GM18870 (cell line): ENCODE measurements around the gene BBLN.
"Not testable (repeated sequence)": the region's sequence is repeated elsewhere in the genome, so short reads cannot be mapped to it uniquely, and the experiment has no call there.

ENCODE experiments used
- ATAC-seq: cut with Tn5 transposase; IDR thresholded peaks from one replicate; pipeline ENCODE4 v1.9.1; 2021; ENCODE audit warnings: moderate library complexity; ENCODE audit not compliant: unreplicated experiment

The BBLN gene, protein sequence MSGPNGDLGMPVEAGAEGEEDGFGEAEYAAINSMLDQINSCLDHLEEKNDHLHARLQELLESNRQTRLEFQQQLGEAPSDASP

DNA sequence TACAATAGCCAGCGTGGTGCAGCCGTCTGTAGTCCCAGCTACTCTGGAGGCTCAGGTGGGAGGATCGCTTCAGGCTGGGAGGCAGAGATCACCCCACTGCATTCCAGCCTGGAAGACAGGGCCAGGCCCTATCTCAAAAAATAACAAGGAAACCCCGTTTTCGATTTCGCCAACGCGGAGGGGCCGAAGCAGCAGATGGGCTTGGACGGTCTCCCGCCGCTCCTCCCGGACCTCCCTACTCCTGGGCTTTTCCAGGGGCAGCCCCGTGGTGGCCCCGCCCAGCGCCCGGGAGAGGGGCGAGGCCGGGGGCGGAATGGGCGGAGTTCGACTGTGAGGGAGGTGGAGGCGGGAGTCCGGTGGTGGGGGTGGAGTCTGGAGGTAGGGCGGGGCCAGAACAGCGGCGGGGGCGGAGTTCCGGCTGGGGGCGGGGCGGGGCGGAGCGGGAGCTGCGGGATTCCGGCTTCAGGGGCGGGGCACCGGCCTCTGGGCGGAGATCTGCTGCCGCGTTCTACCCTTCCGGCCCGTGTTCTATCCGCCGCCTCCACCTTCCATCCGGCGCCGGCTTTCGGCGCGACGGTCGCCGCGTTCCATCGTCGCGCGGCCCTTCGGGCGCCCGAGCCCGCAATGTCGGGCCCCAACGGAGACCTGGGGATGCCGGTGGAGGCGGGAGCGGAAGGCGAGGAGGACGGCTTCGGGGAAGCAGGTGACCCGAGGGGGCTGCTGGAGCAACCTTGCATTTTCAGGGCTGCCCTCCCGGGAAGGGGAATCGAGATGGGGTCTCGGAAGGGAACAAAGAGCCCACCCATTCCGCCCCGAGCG lies at the start of gene BBLN:
Gene BBLN (plus strand): TSS at position 482 of the 819 bp plus-strand sequence. CDS start 143 bp downstream, at position 625.
- ATAC-seq: no peak

DNA sequence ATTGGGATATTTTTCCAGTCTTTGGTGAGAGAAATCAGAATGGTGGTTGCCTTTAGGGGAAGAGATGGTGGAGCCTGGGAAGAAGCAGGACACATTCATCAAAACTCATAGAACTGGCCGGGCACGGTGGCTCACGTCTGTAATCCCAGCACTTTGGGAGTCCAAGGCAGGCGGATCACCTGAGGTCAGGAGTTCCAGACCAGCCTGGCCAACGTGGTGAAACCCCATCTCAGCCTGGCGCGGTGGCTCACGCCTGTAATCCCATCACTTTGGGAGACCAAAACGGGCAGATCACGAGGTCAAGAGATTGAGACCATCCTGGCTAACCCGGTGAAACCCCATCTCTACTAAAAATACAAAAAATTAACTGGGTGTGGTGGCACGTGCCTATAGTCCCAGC lies 48.3 kb upstream of the BBLN start:
- not testable (repeated sequence) for ATAC-seq

DNA sequence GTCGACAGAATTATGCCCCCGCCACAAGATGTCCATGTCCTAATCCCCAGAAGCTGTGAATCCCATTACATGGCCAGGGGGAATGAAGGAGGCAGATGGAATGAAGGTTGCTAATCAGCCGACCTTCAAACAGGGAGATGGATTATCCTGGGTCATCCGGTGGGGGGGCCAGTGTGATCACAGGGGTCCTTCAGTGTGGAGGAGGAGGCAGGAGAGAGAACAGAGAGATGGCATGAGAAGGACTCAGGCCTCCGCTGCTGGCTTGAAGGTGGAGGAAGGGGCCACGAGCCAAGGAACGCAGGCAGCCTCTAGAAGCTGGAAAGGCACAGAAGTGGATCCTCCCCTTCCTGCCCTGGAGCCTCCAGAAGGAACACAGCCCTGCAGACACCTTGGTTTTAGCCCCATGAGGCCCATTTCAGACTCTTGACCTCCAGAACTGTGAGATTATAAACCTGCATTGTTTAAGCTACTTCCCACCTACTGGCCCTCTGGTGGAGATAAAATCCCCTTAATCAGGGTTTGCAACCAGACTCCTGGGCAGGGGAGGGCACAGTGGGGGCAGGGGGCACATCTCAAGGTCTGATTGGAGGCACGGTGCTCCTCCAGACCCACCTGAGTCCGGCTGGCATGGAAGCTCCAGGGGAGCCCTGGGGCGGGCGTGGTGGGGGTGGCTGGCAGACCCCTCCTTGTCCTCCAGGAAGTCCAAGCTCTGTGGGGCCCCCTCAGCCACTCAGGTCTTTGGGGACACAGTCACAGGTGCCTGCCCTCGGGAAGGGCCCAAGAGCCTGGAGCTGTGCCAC lies 46.3 kb upstream of the BBLN start:
- ATAC-seq: no peak

DNA sequence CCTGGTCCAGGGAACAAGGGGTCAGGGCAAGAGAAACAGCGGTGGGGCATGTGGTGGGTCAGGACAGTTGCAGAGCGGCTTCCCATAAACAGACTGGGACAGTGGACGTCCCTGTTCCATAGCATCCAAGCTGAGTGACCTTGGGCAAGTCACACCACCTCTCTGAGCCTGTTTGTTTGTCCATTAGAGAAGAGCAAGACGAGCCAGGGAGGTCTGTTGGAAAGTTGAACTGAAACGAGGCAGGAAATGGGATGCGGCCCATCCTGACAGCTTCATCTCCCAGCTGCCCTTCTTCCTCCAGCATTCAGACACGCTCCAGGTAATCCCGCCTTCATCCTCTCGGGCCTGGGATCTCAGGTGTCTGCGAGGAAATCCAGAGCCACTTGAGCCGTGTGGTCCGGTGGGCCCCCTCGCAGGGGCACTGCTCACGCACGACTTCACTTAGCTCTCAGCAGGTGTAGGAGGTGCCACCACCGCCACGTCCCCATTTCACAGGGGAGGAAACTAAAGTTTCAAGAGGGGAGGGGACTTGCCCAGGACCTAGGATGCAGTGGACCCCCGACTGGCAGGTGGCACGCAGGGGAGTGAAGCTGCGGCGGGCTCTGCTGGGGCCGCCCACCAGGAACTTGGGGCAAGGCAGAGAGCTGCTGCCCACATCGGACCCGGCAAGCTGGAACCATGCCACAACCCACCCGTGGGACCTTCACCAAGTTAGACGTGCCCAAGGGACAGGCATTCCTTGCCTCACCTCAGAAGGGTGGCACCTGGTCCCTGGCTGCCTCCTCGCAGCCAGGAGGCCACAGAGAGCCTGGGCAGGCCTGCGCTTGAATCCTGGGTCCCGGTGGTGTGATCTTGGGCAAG lies 45.5 kb upstream of the BBLN start:
- ATAC-seq: no peak

DNA sequence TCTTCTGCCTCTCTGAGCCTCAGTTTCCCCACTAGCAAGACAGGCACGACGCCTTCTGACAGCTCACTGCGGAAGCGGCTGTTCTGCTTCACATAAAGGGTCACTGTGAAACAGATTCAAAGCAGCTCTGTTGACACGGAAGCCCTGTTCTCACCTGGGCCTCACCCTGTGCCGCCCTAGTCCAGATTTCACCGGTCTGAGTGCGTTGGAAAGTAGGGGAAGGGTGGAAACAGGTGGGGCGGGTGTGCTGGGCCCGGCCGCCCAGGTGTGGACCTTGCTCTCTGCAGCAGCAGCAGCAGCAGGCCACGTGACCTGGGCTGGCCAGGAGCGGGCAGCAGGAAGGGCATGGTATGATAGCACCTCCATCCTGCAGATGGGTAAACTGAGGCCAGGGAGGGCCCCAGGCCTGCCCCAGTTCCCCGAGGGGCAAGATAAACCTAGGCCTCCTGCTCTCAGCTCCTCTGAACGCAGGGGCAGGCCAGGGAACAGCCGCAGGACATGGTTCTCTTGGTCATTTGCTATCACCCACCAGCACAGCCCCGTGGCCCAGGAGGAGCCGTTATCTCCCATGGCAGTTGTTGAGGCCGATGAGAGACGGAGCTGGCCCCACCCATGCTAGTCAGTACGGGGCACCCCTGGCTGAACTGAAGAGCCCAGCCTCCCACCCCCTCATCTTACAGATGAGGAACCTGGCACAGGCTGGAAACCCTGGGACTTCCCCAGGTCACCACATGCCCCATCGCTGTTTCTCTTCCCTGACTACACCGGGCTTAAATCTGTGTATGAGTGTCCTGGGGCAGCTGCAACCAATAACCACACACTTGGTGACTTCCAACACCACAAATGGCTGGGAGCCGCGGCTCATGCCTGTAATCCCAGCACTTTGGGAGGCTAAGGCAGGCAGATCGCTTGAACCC lies 44.6 kb upstream of the BBLN start:
- no peak for ATAC-seq

DNA sequence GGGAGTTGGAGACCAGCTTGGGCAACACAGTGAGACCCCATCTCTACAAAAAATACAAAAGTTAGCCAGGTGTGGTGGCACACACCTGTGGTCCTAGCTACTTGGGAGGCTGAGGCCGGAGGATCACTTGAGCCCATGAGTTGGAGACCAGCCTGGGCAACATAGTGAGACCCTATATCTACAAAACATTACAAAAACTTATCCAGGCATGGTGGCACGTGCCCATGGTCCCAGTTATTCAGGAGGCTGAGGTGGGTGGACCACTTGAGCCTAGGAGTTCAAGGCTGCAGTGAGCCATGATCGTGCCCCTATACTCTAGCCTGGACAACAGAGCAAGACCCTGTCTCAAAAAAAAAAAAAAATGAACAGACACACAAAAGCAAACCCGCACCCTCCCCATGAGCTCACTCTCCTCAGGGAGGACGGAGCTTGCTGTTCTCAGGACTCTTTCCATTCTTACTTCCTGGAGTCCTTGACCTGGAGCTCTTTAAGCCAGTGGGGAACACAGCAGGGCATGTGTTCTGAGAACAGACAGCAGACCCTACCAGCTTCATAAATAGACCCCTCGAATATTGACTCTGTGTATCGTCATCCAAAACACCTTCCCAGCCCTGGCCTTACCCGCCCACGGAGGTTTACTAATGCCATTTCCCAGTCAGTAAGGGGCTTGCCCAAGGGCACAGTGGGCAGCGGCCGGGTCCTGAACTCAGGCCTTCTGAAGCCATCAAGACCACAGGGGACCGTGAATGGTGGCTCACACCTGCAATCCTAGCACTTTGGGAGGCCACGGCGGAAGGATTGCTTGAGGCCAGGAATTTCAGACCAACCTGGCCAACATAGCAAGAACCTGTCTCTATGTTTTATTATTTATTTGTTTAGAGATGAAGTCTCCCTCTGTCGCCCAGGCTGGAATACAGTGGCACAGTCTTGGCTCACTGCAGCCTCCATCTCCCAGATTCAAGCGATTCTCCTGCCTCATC lies 43.7 kb upstream of the BBLN start:
- ATAC-seq: no peak

DNA sequence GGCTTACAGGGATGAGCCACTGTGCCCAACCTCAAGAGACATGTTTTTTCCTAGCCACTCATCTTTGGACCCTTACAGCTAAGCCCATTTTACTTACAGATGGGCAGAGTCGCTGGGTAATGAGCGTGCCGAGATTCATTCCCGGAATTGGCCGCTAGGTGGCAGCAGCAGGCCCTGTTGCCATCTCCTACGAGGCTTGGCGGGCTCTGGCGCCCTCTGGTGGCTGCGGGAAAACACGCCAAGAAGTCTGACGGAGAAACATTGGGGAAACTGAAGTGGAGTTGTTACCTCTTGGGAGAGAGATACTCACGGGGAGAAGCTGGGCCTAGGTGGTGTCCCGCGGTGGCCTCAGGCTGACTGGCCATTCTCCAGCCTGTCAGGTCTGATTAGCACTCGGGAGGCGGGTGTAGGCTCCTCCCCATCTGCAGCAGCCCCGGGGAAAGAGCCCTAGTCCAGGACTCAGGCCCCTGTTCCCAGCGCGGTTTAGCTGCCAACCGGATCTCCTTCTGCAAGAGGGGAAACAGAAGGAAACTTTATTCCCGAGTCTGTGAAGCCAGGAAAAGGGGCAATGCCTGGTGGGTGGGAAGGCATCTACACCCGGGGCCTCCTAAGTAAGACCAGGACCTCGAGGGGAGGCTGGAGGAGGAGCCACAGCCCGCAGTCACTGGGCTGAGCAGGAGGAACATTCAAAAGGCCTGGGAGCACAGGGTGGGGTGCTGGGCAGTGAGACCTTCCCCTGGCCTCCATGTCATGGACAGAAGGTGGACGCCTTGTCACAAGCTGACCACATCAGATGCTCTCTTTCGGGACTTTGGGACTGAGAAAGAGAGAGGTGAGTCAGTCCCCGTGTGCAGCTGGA lies 42.2 kb upstream of the BBLN start:
- no peak for ATAC-seq

DNA sequence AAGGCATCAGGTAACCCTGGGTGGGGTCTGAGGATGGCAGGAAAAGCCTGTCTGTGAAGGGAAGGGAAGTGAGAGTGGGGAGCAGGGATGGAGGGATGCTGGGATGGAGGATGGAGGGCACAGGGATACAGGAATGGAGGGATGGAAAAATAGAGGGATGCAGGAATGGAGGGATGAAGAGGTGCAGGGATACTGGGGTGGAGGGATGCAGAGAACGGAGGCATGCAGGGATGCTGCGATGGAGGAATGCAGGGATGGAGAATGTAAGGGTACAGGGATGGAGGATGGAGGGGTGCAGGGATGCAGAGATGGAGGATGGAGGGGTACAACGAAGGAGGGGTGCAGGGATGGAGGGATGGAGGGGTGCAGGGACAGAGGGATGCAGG lies 41.6 kb upstream of the BBLN start:
- ATAC-seq: no peak

DNA sequence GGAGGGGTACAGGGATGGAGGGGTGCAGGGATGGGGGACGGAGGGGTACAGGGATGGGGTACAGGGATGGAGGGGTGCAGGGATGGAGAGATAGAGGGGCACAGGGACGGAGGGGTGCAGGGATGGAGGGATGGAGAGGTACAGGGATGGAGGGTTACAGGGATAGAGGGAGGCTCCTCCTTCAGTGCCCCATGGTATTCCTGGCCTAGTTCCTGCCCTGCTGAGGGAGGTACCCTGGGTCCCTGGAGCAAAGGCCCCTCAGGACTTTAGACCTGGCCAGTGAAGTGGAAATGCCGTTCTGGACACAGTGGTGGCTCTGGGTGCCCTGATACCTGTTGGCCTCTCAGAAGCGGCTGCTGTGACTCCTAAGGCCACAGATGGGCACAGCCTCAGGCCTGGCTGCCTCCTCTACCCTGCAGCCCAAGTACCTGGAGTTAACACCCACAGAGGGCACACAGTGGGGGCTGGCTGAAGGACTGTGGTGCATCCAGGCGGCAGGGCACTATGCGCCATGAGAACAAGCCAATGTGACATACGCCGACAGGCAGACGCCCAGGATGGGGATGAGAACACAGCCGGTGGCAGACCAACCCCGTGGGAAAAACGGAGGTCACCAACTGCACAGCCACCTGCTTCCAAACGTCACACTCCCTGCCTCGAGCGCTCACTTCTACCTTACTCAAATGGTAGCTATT lies 40.9 kb upstream of the BBLN start:
- no peak for ATAC-seq

DNA sequence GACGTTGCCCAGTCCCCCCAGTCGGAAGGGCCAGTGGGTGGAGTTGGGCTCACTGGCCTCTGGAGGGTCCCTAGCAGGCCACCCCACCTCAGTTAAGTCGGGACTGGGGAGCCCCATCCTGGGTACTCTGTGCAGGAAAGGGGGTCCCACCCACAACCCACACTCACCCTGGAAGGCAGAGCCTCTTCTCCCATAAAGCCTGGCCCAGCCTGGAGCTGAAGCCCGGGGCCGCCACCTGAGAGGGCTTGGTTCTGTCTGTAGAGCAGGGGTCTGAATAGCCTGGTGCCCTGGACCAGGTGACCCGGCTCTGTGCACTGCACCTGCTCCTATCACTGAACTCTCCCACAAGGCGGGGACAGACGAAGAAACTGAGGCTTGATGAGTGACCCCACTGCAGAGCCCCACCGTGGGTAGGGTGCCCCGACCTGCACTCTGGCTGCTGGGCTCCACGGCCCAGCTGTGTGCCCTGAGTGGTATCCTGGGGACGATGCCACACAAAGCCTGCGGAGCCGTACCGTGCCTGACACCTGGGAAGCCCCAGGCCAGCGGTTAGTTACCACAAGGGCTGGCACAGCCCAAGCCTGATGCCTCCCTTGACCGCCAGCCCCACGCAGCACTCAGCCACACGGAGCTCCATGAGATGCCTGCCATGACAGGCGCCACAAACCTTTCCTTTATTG lies 39.9 kb upstream of the BBLN start:
- ATAC-seq: no peak

DNA sequence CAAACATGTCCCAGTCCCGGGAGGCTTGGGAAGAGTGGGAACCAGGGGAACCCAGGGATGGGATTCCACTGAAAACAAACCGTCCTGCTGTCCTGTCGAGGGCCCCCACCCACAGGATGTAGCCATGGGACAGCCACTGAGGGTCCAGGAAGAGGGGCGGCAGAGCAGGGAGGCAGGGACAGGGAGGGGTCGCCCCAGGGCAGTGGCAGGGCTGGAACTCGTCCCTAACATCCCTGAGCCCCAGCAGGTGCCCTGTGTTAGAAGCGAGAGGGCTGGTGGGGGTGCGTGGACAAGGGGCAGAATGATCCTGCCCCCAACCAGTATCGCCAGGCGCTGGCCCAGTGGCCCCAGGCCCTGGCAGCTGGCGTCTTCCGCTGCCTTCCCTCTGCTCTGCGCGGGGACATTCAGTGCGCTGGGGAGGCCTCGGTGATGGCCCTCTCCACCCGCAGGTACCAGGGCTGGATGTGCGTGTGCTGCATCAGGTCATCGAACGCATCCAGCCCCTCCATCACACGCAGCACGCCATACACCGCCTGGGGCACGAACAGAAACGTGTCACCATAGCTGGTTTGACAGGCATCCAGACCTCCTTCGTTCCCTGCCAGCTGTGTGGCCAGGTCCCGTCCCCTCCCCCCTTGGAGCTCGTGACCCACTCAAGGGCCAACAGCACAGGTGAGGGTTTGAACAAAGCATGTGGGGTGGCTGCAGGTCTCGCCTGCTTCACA lies 39.2 kb upstream of the BBLN start:
- ATAC-seq: no peak

DNA sequence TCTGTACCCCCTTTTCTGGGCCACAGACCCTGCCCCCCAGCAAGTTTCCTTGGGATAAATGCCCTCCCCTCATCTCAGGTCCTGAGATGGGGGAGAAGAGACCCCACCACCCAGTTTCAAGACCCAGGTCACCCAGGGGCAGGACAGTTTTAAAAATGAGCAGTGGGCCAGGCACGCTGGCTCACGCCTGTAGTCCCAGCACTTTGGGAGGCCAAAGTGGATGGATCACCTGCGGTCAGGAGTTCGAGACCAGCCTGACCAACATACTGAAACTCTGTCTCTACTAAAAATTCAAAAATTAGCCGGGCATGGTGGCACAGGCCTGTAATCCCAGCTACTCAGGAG lies 38.6 kb upstream of the BBLN start:
- ATAC-seq: no peak

DNA sequence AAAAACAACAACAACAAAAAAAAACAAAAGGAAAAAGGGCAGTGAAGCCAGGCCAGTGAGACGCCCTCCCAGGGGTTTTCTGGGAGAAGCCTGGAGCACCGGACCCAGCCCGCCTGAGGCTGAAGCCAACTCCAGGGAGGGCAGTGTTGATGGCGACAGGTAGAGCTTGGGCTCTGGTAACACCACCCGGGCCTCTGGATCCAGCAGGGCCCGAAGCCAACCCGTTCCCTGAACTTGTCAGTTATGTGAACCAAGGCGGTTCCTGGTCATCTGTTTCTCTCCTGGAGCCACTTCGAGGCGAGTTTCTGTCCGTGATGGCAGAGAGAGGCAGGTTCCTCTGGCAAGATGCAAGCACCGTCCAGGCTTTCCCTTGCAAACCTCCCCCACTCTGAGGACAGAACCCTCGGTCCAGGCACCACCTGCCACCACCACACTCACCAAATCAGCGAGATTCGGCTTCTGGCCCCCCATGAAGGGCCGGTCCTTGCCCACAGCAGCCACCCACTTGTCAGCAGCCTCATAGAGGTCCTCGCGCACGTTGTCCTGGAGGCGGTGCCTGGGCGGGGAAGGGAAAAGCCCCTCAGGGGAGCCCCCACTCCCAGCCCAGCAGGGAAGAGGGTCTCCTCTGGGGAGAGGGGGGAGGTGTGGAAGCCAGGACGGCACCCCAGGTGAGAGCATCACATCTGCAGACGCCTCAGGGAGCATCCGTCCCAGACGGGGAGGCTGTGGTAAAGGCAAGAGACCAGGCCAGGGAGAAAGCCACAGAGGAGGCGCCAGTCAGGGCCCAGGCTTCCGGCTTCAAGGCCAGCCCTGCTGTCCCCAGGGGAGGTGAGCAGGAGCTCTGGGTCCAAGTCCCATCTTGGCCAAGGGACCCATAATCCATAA lies 37.9 kb upstream of the BBLN start:
- no peak for ATAC-seq

DNA sequence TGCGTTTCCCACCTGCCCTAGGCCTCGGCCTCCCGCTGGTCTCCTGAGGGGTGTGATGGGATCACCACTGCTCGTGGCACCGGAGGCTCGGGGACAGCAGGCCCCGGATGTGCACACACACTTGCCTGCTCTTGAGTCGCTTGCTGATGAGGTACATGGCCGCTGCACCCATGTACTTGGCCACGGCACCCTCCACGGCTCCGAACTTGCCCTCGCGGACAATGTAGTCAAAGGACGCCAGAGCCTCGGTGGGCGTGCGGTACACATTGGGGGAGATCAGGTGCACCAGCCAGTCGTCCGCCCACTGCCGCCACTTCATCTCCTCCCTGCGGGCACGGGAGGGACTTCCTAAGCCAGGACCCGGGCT lies 37.3 kb upstream of the BBLN start:
- no peak for ATAC-seq

DNA sequence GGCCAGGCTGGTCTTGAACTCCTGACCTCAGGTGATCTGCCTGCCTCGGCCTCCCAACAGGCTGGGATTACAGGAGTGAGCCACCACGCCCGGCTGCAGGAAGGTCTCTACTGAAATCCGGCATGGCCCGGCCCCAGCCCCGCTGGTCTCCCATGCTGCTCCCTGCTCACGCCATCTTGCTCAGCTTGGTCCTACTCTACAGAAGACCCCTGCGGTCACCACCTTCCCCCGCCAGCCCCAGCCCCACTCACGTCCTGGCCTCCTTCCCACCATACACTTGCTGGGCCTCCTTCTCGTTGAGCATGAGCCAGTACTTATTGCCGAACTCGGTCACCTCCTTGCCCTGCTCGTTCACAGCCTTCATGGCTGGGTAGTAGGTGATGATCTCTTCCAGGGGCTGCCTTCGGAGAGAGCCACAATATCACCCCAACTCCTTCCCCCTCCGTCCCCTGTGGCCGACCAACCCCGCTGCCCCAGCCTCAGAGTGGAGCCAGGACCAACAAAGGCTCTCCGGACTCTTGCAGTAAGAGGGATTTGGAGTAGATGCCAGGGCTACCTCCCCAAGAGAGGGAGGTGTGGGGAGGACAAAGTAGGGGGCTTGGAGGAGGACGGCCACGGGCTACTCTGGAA lies 36.5 kb upstream of the BBLN start:
- no peak for ATAC-seq
